Stomach smooth muscle (tissue), 2 donors: ENCODE data around the gene EHD1.

Experiments
- H3K27ac ChIP-seq: one replicate; pipeline ENCODE4 v1.7.0; 2013; ENCODE audit warnings: mild to moderate bottlenecking, low read length, inconsistent platforms
- H3K27me3 ChIP-seq, 2 donors: one replicate each; pipeline ENCODE4 v1.7.0; 2013; ENCODE audit warnings: low read length in 2 of 2; ENCODE audit not compliant: insufficient read depth in 2 of 2, control insufficient read depth in 1 of 2
- H3K36me3 ChIP-seq, 2 donors: one replicate each; pipeline ENCODE4 v1.7.0; 2013; ENCODE audit warnings: low read length in 2 of 2; ENCODE audit not compliant: control insufficient read depth in 2 of 2, insufficient read depth in 2 of 2
- H3K4me1 ChIP-seq: one replicate; pipeline ENCODE4 v1.7.0; 2013; ENCODE audit warnings: low read length; ENCODE audit not compliant: control insufficient read depth, insufficient read depth
- H3K4me3 ChIP-seq, 2 donors: one replicate each; pipeline ENCODE4 v1.7.0; 2013; ENCODE audit warnings: low read length in 2 of 2
- H3K9ac ChIP-seq, 2 donors: one replicate each; pipeline ENCODE4 v1.7.0; 2013; ENCODE audit warnings: low read length in 2 of 2, mild to moderate bottlenecking in 1 of 2
- H3K9me3 ChIP-seq, 2 donors: one replicate each; pipeline ENCODE4 v1.7.0; 2013; ENCODE audit warnings: low read length in 2 of 2; ENCODE audit not compliant: control insufficient read depth in 2 of 2
- donor health status: healthy.
- donor health status: Pancreatic carcinoma.

The EHD1 gene

DNA sequence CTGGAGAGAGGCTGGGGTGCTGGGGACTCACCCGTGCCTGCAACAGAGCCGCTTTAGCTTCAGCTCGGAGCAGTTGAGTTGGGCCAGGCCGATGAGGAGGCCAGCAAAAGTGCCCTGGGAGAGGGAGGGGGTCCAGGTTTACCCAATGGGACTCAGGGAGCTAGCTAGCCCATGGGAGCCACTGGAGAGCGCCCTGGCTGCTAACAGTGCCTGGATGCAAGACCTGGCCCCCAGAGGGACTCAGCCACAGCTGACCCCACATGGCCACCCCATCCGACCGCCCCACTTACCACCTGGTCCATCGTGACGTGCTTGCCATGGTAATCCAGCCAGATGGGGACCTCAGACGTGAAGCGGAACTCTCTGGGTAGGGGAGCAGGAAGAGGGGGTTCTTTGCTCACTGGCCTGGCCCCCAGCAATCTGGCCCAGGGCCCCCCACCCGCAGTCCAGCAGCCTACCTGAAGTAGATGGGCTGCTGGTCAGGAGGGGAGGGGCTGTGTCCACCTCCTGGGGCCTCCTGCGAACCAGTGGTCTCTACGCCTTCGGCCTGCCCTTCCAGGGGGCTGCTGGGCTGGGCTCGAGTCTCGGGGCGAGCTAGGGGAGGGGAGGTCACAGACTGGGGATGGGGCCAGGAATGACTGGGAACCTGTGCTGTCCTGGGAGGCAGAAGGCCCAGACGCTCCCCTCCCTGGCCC lies 19.1 kb upstream of the EHD1 start:
- Histone ChIP-seq H3K9ac (no peak overlapping the region), H3K4me3 (no peak overlapping the region), H3K36me3 (peaks cover 13 to 26% of the 10 kb centered on the region in 2 donors), H3K27ac (no peak overlapping the region), H3K9me3 (no peaks in the 10 kb centered on the region), H3K27me3 (no peaks in the 10 kb centered on the region), H3K4me1 (peaks cover 7% of the 10 kb centered on the region)

- H3K36me3 ChIP-seq, result peaks cover 7 to 24% of the 10 kb centered on the region in 2 donors
- no peak overlapping the region for H3K4me3 ChIP-seq
Observed at GRCh38 chr11:64896448-64897022, 18.1 kb upstream of the EHD1 start.

DNA sequence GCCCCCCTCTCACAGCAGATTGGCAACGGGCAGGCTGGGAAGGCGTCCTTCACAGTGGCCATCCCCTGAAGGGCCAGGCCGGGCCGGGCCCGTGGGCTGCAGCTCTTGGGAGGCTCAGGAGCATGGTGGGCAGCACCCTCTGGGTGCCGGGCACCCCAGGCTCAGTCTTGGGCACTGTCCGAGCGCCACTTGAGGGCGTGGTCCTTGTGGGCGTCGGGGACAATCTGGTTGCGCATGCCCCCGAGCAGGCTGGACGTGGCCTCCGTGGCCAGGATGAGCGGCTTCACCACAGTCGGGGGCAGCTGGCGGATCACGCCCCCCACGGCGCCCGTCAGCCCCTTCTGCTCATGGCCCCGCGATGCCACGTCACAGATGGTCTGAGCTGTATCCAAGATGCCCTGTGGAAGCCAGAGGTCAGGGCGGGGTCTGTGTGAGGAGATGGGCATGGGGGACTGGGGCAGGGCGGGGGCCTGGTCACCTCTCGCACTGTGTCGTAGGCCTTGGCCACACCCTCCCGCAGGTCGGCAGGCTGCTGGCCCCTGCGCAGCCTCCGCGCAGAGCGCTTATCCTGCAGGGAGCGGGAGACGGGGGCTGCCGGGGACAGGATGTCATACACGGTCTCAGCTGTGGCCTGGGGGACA lies 16.5 kb upstream of the EHD1 start:
- H3K9ac ChIP-seq, result no peak overlapping the region
- no peak overlapping the region for H3K4me3 ChIP-seq
- H3K36me3 ChIP-seq, result peaks cover 5 to 18% of the 10 kb centered on the region in 2 donors
- H3K27me3 ChIP-seq, result no peaks in the 10 kb centered on the region
- H3K9me3 ChIP-seq, result no peaks in the 10 kb centered on the region
- no peak overlapping the region for H3K27ac ChIP-seq
- H3K4me1 ChIP-seq, result peaks cover 7% of the 10 kb centered on the region

More at GRCh38 chr11:64896448-64897022, 18.1 kb upstream of the EHD1 start:
- Histone ChIP-seq H3K9me3 (no peaks in the 10 kb centered on the region), H3K27ac (no peak overlapping the region), H3K9ac (no peak overlapping the region), H3K27me3 (no peaks in the 10 kb centered on the region), H3K4me1 (peaks cover 7% of the 10 kb centered on the region)

DNA sequence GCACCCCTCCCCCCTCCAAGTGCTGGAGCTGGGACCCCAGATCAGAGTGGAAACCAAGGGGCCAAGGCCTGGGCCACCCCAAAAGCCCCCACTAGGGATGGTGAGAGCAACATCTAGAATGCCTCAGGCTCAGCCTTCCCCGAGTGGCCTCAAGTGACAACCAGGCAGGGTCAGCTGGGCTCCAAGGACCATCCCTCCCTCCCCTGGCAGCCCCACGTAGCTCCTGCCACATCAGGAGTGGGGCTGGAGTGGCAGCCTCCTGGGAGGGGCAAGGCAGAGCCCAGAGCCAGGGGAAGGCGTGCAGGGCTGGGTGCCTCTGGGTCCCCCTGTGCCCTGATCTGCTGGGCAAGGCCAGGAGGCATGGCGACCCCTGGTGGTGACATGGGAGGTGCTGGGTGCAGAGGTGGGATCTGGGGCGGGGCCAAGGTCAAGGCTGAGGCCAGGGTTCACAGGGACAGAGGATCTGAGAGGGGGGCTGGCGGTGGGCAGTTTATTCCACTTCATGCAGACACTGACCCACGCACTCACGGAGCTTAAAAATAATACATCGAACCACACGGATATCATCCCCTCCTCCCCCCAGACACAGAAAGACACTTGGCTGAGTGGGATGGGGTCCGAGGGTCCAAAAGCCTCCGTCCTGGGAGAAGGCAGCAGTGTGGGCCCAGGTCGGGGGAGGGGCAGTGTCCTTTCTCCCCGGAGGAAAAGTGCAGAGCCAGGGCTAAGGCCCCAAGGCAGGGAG lies 15.8 kb upstream of the EHD1 start:
- Histone ChIP-seq H3K4me3 (no peak overlapping the region), H3K36me3 (peaks cover 5 to 17% of the 10 kb centered on the region in 2 donors), H3K9me3 (no peaks in the 10 kb centered on the region), H3K4me1 (peaks cover 7% of the 10 kb centered on the region), H3K27ac (no peak overlapping the region), H3K27me3 (no peaks in the 10 kb centered on the region), H3K9ac (no peak overlapping the region)

DNA sequence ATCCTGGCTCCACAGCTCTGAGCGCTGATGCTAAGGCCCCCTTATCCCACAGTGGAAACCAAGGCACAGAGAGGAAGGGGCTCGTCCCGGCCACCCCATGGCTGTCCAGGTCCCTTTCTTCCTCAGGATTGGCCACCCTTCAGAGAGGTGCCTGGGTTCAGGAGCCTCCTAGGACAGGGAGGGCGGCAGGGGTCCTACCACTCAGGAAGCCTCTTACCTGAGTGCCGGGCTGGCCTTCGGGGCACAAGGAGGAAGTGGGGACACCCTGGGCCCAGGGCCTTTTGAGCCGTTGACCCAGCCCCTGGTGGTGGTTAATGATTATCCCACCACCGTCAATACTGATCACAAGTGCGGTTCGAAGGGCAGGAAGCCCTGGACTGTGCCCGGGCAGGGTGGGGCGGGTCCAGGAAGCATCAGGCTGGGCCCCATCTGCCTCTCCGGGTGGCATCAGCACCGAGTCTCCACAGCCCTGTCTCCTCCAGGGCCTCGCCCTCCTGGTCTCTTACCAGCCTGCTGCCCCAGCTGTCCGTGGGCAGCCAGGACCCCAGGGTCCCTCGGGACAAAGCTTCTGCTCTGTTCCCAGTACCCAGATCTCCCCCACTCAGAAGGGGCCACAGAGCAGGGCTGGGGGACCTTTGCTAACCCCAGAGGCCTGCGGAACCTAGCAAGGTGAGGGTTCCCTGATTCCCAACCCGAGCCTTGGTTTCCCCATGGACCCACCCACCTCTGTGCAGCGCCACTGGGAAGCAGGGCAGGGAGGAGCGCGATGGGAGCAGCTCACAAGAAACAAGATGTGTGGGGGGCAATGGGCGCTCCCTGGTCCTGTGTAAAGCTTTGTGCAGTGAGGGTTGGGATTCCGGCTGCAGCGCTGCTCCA lies 15.0 kb upstream of the EHD1 start:
- Histone ChIP-seq H3K9me3 (no peaks in the 10 kb centered on the region), H3K36me3 (peaks cover 3 to 15% of the 10 kb centered on the region in 2 donors), H3K9ac (peak overlapping the region in 1 of 2 donors; percentile 42), H3K27ac (no peak overlapping the region), H3K27me3 (no peaks in the 10 kb centered on the region), H3K4me1 (peaks cover 7% of the 10 kb centered on the region), H3K4me3 (no peak overlapping the region)

GRCh38 chr11:64892838-64893193 lies 14.4 kb upstream of the EHD1 start:
- Histone ChIP-seq H3K27me3 (no peaks in the 10 kb centered on the region), H3K4me1 (peaks cover 13% of the 10 kb centered on the region), H3K36me3 (peaks cover 0 to 9% of the 10 kb centered on the region in 2 donors), H3K4me3 (peak overlapping the region in 1 of 2 donors; percentile 3), H3K27ac (no peak overlapping the region), H3K9ac (peak overlapping the region in 1 of 2 donors; percentile 42), H3K9me3 (no peaks in the 10 kb centered on the region)

DNA sequence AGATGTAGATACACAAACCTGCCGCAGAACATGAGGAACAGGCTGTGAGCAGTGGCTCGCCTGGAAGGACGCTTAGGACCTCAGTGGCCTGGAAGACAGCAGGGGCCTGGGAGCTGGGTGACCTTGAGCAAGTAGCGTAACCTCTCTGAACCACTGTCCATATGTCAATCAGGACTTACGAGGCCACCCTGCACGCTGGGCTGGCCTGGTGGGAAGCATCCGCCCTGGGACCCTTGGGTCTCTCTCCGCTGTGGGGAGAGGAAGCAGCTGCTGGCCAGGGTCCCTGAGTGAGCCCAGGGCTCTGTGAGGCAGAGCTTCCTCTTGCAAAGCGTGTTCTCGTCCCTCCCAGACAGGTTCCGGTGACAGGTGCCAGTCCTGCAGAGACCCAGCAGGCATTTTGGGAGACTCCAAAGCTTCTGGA lies 14.0 kb upstream of the EHD1 start:
- no peaks in the 10 kb centered on the region for H3K9me3 ChIP-seq
- peaks cover 0 to 8% of the 10 kb centered on the region in 2 donors for H3K36me3 ChIP-seq
- no peaks in the 10 kb centered on the region for H3K27me3 ChIP-seq
- H3K4me3 ChIP-seq, result peak overlapping the region in 1 of 2 donors; percentile 3
- H3K27ac ChIP-seq, result no peak overlapping the region
- no peak overlapping the region for H3K9ac ChIP-seq
- peaks cover 17% of the 10 kb centered on the region for H3K4me1 ChIP-seq

- peaks cover 20% of the 10 kb centered on the region for H3K4me1 ChIP-seq
- peaks cover 0 to 5% of the 10 kb centered on the region in 2 donors for H3K36me3 ChIP-seq
- no peak overlapping the region for H3K27ac ChIP-seq
- H3K9ac ChIP-seq, result no peak overlapping the region
- H3K9me3 ChIP-seq, result no peaks in the 10 kb centered on the region
- H3K27me3 ChIP-seq, result no peaks in the 10 kb centered on the region
- H3K4me3 ChIP-seq, result no peak overlapping the region
Observed at GRCh38 chr11:64891880-64892279, 13.5 kb upstream of the EHD1 start.

DNA sequence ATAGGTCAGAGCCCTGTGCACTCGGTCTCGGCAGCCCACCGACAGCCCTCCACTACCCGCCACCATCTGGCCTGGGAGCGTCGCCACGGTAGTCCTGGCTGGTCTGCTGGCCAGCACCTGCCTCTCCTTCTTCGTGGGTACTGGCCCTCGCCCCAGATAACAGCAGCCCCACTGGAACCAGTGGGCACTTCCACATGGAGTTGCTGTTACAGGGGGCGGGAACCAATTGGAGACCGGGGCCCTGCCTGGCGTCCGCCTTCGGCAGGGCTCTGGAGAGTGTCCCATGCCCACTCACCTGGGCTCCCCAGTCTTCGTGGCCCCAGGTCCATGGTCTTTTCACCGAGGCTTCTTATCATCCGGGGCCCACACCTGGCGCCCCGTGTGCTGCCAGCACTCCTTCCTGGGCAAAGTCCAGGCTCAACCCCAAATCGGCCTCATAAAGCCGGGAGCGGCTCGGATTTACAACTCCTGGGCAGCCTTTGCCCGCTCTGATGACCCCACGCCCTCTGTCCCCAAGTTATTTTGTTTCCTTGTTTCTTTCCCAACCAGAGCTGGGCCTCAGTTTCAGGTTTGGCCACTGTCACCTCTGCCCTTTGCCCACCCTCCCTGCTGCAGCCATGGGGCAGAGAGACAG lies 12.9 kb upstream of the EHD1 start:
- Histone ChIP-seq H3K4me1 (peaks cover 20% of the 10 kb centered on the region), H3K9me3 (no peaks in the 10 kb centered on the region), H3K27ac (no peak overlapping the region), H3K9ac (no peak overlapping the region), H3K36me3 (peaks cover 0 to 2% of the 10 kb centered on the region in 2 donors), H3K27me3 (no peaks in the 10 kb centered on the region), H3K4me3 (no peak overlapping the region)
